Measurements from ENCODE around the gene SMIM45.

SMIM45 gene

GRCh38 chr22:41913040-41913719 lies 38.8 kb upstream of the SMIM45 start:
- peaks cover 25% of the 10 kb centered on the region for H3K4me1 Mint-ChIP-seq
- peaks cover 61% of the 10 kb centered on the region for H3K27me3 Mint-ChIP-seq
- no peaks in the 10 kb centered on the region for H3K36me3 Mint-ChIP-seq
- H3K9me3 Mint-ChIP-seq, result no peaks in the 10 kb centered on the region
- no peak overlapping the region for H3K27ac Mint-ChIP-seq
- DNase-seq, result no peak
- H3K4me3 Mint-ChIP-seq, result no peak overlapping the region

- no peak overlapping the region for H3K4me3 Mint-ChIP-seq
- H3K4me1 Mint-ChIP-seq, result peaks cover 25% of the 10 kb centered on the region
- H3K27ac Mint-ChIP-seq, result no peak overlapping the region
- DNase-seq, result no peak
- H3K9me3 Mint-ChIP-seq, result no peaks in the 10 kb centered on the region
- H3K27me3 Mint-ChIP-seq, result peaks cover 61% of the 10 kb centered on the region
- H3K36me3 Mint-ChIP-seq, result no peaks in the 10 kb centered on the region
Observed at GRCh38 chr22:41913842-41914534, 38.0 kb upstream of the SMIM45 start.

- H3K36me3 Mint-ChIP-seq, result no peaks in the 10 kb centered on the region
- H3K27me3 Mint-ChIP-seq, result peaks cover 56% of the 10 kb centered on the region
- no peak for DNase-seq
- H3K4me1 Mint-ChIP-seq, result peaks cover 27% of the 10 kb centered on the region
- no peak overlapping the region for H3K4me3 Mint-ChIP-seq
- H3K9me3 Mint-ChIP-seq, result no peaks in the 10 kb centered on the region
- H3K27ac Mint-ChIP-seq, result no peak overlapping the region
Observed at GRCh38 chr22:41914611-41915034, 37.3 kb upstream of the SMIM45 start.

- Mint-ChIP-seq H3K27me3 (peaks cover 56% of the 10 kb centered on the region), H3K4me1 (peaks cover 27% of the 10 kb centered on the region), H3K4me3 (no peak within 1 kb of the TSS), H3K9me3 (no peaks in the 10 kb centered on the region), H3K27ac (no peak within 1 kb of the TSS), H3K36me3 (no peaks in the 10 kb centered on the region)
- peak; percentile 61 for DNase-seq
Observed at GRCh38 chr22:41915035-41915785, 36.7 kb upstream of the SMIM45 start, which contains the start of gene SHISA8. TSS of gene SHISA8 (minus strand) at chr22:41915074. CDS start at chr22:41914667, 407 bp downstream.

GRCh38 chr22:41915786-41916493 lies 36.0 kb upstream of the SMIM45 start:
- H3K4me3 Mint-ChIP-seq, result no peak overlapping the region
- DNase-seq, result no peak
- H3K27ac Mint-ChIP-seq, result no peak overlapping the region
- peaks cover 51% of the 10 kb centered on the region for H3K27me3 Mint-ChIP-seq
- H3K36me3 Mint-ChIP-seq, result no peaks in the 10 kb centered on the region
- peaks cover 30% of the 10 kb centered on the region for H3K4me1 Mint-ChIP-seq
- H3K9me3 Mint-ChIP-seq, result no peaks in the 10 kb centered on the region

- Mint-ChIP-seq H3K4me1 (peaks cover 28% of the 10 kb centered on the region), H3K27ac (no peak overlapping the region), H3K4me3 (no peak overlapping the region), H3K27me3 (peaks cover 43% of the 10 kb centered on the region), H3K9me3 (no peaks in the 10 kb centered on the region), H3K36me3 (no peaks in the 10 kb centered on the region)
- no peak for DNase-seq
Observed at GRCh38 chr22:41916745-41917358, 35.1 kb upstream of the SMIM45 start.

- H3K4me3 Mint-ChIP-seq, result no peak overlapping the region
Observed at GRCh38 chr22:41917375-41917902, 34.5 kb upstream of the SMIM45 start.

GRCh38 chr22:41917903-41918791 lies 33.8 kb upstream of the SMIM45 start:
- H3K27ac Mint-ChIP-seq, result no peak overlapping the region
- H3K9me3 Mint-ChIP-seq, result no peaks in the 10 kb centered on the region
- no peaks in the 10 kb centered on the region for H3K36me3 Mint-ChIP-seq
- peaks cover 30% of the 10 kb centered on the region for H3K27me3 Mint-ChIP-seq
- DNase-seq, result no peak
- H3K4me3 Mint-ChIP-seq, result no peak overlapping the region
- peaks cover 28% of the 10 kb centered on the region for H3K4me1 Mint-ChIP-seq

More at GRCh38 chr22:41917375-41917902, 34.5 kb upstream of the SMIM45 start:
- no peak for DNase-seq
- no peaks in the 10 kb centered on the region for H3K9me3 Mint-ChIP-seq
- no peak overlapping the region for H3K27ac Mint-ChIP-seq
- H3K36me3 Mint-ChIP-seq, result no peaks in the 10 kb centered on the region
- H3K4me1 Mint-ChIP-seq, result peaks cover 28% of the 10 kb centered on the region
- H3K27me3 Mint-ChIP-seq, result peaks cover 37% of the 10 kb centered on the region

- Mint-ChIP-seq H3K4me1 (peaks cover 26% of the 10 kb centered on the region), H3K27ac (peak overlapping the region; percentile 20), H3K9me3 (no peaks in the 10 kb centered on the region), H3K4me3 (peak overlapping the region; percentile 65), H3K36me3 (no peaks in the 10 kb centered on the region), H3K27me3 (peaks cover 26% of the 10 kb centered on the region)
- peak; percentile 49 for DNase-seq
Observed at GRCh38 chr22:41919357-41920224, 32.4 kb upstream of the SMIM45 start.

- Mint-ChIP-seq H3K36me3 (peaks cover 3% of the 10 kb centered on the region), H3K27ac (peak overlapping the region; percentile 16), H3K4me1 (peaks cover 30% of the 10 kb centered on the region), H3K9me3 (no peaks in the 10 kb centered on the region), H3K27me3 (peaks cover 28% of the 10 kb centered on the region), H3K4me3 (no peak overlapping the region)
- no peak for DNase-seq
Observed at GRCh38 chr22:41920271-41920976, 31.5 kb upstream of the SMIM45 start.

GRCh38 chr22:41922328-41922727 lies 29.6 kb upstream of the SMIM45 start:
- Mint-ChIP-seq H3K4me3 (no peak overlapping the region), H3K4me1 (peaks cover 28% of the 10 kb centered on the region), H3K9me3 (no peaks in the 10 kb centered on the region), H3K36me3 (peaks cover 3% of the 10 kb centered on the region), H3K27me3 (peaks cover 18% of the 10 kb centered on the region), H3K27ac (no peak overlapping the region)
- DNase-seq, result no peak

- Mint-ChIP-seq H3K4me1 (peaks cover 25% of the 10 kb centered on the region), H3K9me3 (no peaks in the 10 kb centered on the region), H3K27me3 (peaks cover 18% of the 10 kb centered on the region), H3K27ac (no peak overlapping the region), H3K4me3 (no peak overlapping the region), H3K36me3 (peaks cover 3% of the 10 kb centered on the region)
- no peak for DNase-seq
Observed at GRCh38 chr22:41922940-41923594, 28.9 kb upstream of the SMIM45 start.
